ENCODE data around the gene JPH4.
A peak's percentile ranks its signal among the peaks of the same experiment; 100 is the strongest.
"Not testable (repeated sequence)": the region's sequence is repeated elsewhere in the genome, so short reads cannot be mapped to it uniquely, and the experiment has no call there.

Gene JPH4

DNA sequence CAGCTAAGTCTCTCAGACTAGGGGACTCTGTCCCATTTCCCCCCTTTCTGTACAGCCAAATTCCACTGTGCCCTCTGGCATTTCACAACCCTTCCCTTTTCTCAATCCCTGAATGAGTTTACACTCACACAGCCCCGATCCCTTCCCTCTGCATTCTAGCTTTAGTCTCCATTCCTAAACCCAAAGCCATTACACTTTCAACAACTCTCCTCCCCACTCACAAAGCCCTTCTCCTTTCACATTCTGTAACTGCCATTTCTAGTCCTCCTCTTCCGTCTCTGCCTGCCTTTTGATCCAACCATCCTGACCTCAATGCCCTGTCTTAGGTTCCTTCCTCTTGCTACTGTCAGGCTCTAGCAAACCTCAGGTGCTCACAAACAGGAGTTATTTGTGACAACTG is 30.7 kb downstream of the JPH4 start:
- Mint-ChIP-seq H3K27me3 (no peaks in the 10 kb centered on the region), H3K27ac (no peak overlapping the region), H3K4me3 (no peak overlapping the region), H3K36me3 (no peaks in the 10 kb centered on the region), H3K4me1 (peaks cover 3% of the 10 kb centered on the region), H3K9me3 (no peaks in the 10 kb centered on the region)
- no peak for DNase-seq (ENCODE audit: low spot score in 2 of 2)
- no peak for ATAC-seq (ENCODE audit: low read depth)

DNA sequence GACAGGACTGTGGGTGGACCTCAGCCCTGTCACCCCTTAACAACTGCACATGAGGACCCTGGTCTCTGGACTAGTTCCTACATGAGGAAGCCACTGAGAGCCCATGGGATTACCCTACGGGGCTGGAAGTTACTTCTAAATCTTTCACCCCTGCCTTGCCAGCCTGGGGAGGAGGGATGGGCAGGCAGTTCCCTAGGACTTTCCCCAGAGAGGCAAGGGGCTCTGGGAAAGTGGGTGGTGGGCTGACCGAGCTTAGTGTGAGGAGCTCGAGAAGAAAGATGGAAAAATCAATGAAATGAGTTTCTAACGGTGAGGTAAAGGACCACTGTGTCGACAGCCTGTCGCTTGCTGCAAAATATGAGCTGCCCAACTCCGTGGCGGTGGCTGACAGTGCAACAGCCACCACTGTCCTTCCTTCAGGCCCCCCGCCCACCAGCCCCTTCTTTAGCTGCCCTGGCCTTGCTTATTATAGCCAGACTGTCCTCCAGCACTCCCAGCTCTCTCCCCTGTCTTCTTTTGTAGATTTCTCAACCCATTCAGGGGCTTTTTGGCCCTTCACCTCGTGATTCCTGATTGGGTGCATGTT is 32.0 kb downstream of the JPH4 start:
- no peak for ATAC-seq (ENCODE audit: low read depth)
- Mint-ChIP-seq H3K27me3 (no peaks in the 10 kb centered on the region), H3K9me3 (no peaks in the 10 kb centered on the region), H3K27ac (no peak overlapping the region), H3K4me3 (no peak overlapping the region), H3K36me3 (no peaks in the 10 kb centered on the region), H3K4me1 (peaks cover 3% of the 10 kb centered on the region)
- DNase-seq (ENCODE audit: low spot score in 2 of 2): no peak

DNA sequence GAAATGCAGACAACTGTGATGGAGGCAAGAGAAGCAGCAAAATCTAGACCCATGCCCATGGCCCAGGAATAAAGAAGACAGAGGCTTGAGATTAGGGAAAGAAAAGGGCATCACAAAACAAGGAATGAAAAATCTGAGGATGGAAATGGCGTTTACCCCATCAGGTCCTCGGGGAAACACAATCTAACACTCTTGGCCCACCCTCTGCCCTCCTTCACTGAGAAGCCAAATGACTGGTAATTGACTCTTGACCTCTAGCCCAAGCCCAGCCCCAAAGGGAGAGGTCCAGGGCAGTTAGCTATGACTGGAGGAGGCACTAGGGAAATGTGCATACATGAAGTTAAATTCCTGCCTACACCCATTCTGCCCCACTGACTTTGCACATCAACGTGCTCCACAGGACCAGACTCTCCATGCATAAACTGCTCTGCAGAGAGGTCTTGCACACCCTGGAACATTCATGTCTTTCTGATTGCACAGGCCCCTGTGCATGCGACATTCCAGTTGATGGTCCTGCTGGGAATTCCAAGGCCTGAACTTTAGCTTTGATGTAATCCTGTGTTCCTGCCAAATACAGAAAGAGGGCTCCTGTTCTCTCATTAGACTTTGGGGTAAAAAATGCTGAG is 32.7 kb downstream of the JPH4 start:
- H3K27ac Mint-ChIP-seq: no peak overlapping the region
- peaks cover 3% of the 10 kb centered on the region for H3K4me1 Mint-ChIP-seq
- H3K9me3 Mint-ChIP-seq: no peaks in the 10 kb centered on the region
- ATAC-seq (ENCODE audit: low read depth) (no peak), DNase-seq (ENCODE audit: low spot score in 2 of 2) (no peak)
- no peaks in the 10 kb centered on the region for H3K36me3 Mint-ChIP-seq
- H3K27me3 Mint-ChIP-seq: no peaks in the 10 kb centered on the region
- no peak overlapping the region for H3K4me3 Mint-ChIP-seq

DNA sequence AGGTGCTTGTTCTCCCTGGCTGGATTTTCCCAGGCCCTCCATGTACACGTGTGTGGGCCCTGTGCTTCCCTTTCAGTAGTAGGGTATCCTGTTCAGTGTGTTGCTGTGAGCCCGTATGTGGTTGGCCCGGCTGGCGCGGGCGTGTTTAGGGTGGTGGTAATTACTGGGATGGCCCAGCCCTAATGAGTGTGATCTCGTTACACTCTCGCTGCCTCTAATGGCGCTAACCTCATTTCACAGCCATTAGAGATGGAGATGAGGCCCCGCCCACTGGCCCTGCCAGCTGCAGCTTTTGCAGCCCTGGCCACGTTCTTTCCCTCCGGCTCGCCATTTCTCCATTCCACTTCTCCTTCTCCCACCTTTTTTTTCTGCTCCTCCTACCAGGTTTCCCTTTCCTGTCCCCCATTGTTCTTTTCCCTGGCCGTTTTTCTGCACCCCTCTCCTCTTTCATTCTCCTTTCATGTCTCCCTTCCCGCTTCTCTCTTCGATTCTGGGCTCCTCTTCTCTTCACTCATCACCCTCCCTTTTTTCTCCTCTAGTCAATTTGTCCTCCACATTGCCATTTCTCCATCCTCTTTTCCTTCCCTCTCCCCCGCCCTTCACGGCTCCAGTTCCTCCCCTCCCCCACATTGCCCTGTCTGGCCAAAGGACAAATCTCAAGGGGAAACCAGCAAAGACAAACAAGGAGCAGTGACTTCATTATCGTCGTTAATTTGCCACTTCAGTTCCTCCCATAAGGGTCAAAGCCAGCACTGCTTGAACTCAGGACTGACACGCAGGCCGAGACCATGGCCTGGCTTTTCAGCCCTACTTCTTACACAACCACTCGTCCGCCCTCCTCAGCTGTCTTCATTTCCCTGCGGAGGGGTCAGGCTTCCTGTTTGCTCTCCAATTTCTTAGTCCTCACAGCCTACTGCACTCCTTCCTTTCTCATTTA is 33.8 kb downstream of the JPH4 start:
- no peak overlapping the region for H3K27ac Mint-ChIP-seq
- H3K4me1 Mint-ChIP-seq: peaks cover 3% of the 10 kb centered on the region
- no peaks in the 10 kb centered on the region for H3K36me3 Mint-ChIP-seq
- ATAC-seq (ENCODE audit: low read depth): no peak
- DNase-seq (ENCODE audit: low spot score in 2 of 2): no peak
- no peaks in the 10 kb centered on the region for H3K9me3 Mint-ChIP-seq
- H3K27me3 Mint-ChIP-seq: no peaks in the 10 kb centered on the region
- no peak overlapping the region for H3K4me3 Mint-ChIP-seq

DNA sequence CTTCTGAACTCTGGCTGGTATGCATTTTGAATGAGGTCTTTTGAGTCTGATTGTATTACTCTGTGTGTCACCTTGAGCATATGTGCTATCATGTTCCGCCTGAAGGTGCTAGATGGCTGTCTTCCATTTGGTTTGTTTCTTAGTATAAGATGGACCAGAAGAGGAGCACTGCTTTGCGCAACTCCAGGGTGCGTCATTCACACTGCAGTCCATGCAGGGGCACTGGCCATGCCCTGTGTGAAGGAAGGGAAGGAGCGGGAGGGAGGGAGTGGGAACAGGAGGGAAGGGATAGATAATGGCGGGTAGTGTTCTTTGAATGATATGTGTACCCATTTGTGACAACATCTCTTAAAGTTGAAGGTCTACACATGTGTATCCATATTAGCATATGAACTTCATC is 35.2 kb downstream of the JPH4 start:
- no peak for ATAC-seq (ENCODE audit: low read depth)
- Mint-ChIP-seq H3K4me3 (no peak overlapping the region), H3K9me3 (no peaks in the 10 kb centered on the region), H3K27me3 (no peaks in the 10 kb centered on the region), H3K36me3 (no peaks in the 10 kb centered on the region), H3K4me1 (peaks cover 3% of the 10 kb centered on the region), H3K27ac (no peak overlapping the region)
- no peak for DNase-seq (ENCODE audit: low spot score in 2 of 2)

DNA sequence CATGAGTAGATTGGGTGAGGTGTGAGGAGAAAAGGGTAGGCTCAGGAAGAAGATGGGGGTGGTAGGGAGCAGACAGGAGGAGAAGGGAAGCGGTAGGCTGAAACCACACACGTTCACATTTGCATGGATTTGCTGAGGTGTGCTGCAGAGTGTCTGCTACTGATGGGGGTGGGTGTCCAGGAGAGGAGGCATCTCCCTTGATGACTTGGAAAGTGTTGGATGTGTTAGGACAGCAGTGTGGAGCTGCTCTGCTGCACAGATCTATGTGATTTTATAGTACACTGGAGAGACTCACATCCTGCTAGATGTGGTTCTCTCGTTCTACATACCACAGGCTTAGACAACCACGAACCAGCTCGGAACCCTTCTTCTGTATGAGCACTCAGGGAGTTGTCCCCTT is 36.3 kb downstream of the JPH4 start:
- DNase-seq (ENCODE audit: low spot score in 2 of 2) (no peak), ATAC-seq (ENCODE audit: low read depth) (no peak)
- Mint-ChIP-seq H3K9me3 (no peaks in the 10 kb centered on the region), H3K4me3 (no peak overlapping the region), H3K27me3 (no peaks in the 10 kb centered on the region), H3K27ac (no peak overlapping the region), H3K4me1 (peaks cover 3% of the 10 kb centered on the region), H3K36me3 (no peaks in the 10 kb centered on the region)

DNA sequence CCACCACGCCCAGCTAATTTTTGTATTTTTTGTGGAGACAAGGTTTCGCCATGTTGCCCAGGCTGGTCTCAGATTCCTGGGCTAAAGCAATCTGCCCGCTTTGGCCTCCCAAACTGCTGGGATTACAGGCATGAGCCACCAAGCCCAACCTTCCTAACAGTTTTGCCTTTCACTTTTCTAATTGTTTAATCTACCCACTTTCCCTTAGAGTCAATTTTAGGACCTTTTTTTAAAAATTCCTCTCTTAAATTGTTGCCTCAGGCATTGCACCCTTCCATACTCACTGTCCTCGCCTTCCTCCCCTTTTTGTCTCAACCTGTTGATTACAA is 38.5 kb downstream of the JPH4 start:
- DNase-seq (ENCODE audit: low spot score in 2 of 2): no peak
- Mint-ChIP-seq H3K27ac (no peak overlapping the region), H3K4me1 (peaks cover 3% of the 10 kb centered on the region), H3K36me3 (peaks cover 2% of the 10 kb centered on the region), H3K27me3 (no peaks in the 10 kb centered on the region), H3K4me3 (no peak overlapping the region), H3K9me3 (no peaks in the 10 kb centered on the region)
- ATAC-seq (ENCODE audit: low read depth): no peak

DNA sequence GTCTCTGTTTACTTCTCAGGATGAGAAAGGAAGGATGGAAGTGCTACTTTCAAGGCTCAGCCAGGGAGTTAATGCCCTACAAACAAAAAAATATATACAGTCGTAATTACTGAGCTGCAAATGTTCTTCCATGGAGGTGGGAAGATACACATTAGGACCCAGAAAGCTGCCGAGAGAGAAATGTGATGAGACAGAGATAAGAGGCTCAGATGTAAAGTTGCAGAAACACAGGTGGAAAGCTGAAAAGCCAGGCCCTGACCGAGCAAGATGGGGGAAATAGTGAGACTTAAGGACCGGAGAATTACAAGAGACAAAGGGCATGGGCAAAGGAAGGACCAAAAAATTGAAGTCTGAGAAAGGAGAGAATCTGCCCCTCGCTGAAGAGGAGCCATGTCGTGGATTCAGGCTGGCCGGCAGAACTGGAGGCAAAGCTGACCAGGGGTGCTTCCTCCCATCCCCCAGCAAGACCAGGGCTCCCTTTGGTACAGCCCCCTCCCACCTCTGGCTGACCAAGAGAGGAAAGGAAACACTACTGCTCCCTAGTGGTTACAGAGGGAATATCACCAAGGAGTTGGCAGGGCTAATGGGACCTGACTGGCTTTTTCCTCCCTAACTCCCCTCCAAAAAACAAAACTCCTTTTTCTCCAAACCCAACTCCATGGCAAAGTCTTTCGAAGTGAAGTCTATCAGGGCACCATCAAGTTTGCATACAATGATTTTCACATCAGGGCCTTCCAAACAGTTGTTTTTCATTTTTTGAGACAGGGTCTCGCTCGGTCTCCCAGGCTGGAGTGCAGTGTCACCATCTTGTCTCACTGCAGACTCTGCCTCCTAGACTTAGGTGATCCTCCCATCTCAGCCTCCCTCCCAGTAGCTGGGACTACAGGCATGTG is 39.1 kb downstream of the JPH4 start:
- no peaks in the 10 kb centered on the region for H3K27me3 Mint-ChIP-seq
- H3K4me3 Mint-ChIP-seq: no peak overlapping the region
- no peaks in the 10 kb centered on the region for H3K9me3 Mint-ChIP-seq
- H3K27ac Mint-ChIP-seq: no peak overlapping the region
- DNase-seq (ENCODE audit: low spot score in 2 of 2): peak in 1 of 2 donors; percentile 38
- peaks cover 2% of the 10 kb centered on the region for H3K36me3 Mint-ChIP-seq
- peak; percentile 63 for ATAC-seq (ENCODE audit: low read depth)
- H3K4me1 Mint-ChIP-seq: peaks cover 3% of the 10 kb centered on the region

DNA sequence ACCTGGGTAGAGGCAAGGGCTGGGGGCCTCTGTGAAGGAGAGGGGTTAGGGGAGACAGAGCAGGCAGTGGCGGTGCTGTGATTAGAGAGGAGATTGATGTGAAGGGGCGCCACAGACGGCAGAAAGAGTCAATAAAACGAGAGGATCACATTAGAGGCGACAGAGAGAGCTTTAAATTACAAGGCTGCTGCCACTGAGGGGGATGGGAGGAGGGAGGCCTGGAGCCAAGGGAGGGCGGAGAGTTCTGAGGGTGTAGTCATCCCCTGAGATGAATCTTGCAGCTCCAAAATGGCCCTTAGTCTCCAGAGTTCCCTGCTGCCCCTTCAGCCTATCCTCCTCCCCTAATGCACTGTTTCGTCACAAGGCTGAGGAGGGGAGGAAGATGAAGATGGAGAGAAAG is 39.8 kb downstream of the JPH4 start:
- H3K27me3 Mint-ChIP-seq: no peaks in the 10 kb centered on the region
- H3K27ac Mint-ChIP-seq: no peak overlapping the region
- H3K4me1 Mint-ChIP-seq: peaks cover 3% of the 10 kb centered on the region
- H3K36me3 Mint-ChIP-seq: peaks cover 2% of the 10 kb centered on the region
- DNase-seq (ENCODE audit: low spot score in 2 of 2) (no peak), ATAC-seq (ENCODE audit: low read depth) (no peak)
- no peaks in the 10 kb centered on the region for H3K9me3 Mint-ChIP-seq
- no peak overlapping the region for H3K4me3 Mint-ChIP-seq

DNA sequence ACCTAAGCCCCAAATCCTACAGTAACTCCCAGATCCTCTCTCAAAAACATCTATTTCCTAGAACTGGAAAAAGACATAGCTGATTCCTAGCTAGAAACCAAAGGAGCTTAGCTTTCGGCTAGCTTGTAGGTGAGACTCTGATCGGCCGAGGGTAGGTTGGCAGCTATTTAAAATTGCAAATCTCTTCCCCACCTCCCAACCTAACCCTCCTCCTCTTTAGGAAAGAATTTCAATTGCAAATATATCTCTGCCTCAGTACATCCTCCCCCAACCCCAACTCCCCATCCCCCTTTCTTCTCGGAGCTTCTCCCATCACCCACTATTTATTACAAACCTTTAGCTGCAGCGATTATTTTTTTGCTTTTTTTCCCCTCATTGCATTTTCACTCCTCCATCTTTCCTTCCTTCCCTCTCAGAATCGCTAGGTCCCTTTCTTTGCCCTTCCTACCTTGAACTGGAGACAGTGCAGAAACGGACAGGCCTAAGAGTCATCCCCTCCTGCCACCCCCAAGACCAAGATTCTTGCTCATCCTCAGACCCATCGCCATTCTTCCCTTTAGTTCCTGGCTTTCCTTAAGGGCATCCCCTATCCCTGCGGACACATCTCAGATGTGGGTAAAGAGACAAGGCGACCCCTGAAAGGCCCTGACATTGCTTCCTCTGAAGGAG is 40.4 kb downstream of the JPH4 start:
- H3K27me3 Mint-ChIP-seq: no peaks in the 10 kb centered on the region
- DNase-seq (ENCODE audit: low spot score in 2 of 2) (no peak), ATAC-seq (ENCODE audit: low read depth) (no peak)
- peaks cover 3% of the 10 kb centered on the region for H3K4me1 Mint-ChIP-seq
- no peaks in the 10 kb centered on the region for H3K9me3 Mint-ChIP-seq
- no peak overlapping the region for H3K27ac Mint-ChIP-seq
- H3K36me3 Mint-ChIP-seq: peaks cover 2% of the 10 kb centered on the region
- H3K4me3 Mint-ChIP-seq: no peak overlapping the region

DNA sequence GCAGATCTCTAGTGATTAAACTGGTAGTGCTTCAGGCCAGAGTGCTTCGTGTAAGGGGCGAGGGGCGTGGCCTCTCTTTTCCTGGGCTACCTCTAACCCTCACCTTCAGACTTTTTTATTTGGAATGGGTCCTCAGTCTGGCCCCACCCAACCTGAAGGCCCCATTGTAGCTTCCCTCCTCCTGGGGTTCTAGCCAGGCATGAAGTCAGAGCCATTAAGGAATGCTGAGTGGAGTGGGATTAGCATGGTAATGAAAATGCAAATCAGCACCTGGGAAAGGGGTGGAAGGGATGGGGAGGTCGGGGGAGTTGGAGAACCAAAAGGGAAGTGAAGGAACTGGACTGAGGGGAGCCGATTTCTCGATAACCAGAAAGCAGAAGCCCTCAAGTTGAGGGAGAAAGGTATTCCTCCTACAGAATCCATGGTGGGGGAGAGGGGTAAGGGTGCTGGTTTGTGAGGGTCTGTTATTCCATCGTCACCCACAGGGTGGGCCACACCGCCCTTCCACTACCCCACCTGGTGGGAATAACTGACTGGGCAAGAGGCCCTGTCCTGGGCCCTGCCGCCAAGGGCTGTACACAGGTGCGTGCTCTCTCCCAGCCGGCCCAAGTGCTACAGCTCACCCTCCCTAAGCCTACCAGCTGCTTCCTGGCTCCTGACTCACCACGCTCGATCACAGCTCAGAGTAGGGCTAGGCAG is 41.1 kb downstream of the JPH4 start:
- H3K9me3 Mint-ChIP-seq: no peaks in the 10 kb centered on the region
- DNase-seq (ENCODE audit: low spot score in 2 of 2) (no peak), ATAC-seq (ENCODE audit: low read depth) (no peak)
- H3K4me1 Mint-ChIP-seq: peaks cover 3% of the 10 kb centered on the region
- no peaks in the 10 kb centered on the region for H3K27me3 Mint-ChIP-seq
- H3K4me3 Mint-ChIP-seq: no peak overlapping the region
- no peak overlapping the region for H3K27ac Mint-ChIP-seq
- H3K36me3 Mint-ChIP-seq: peaks cover 2% of the 10 kb centered on the region

DNA sequence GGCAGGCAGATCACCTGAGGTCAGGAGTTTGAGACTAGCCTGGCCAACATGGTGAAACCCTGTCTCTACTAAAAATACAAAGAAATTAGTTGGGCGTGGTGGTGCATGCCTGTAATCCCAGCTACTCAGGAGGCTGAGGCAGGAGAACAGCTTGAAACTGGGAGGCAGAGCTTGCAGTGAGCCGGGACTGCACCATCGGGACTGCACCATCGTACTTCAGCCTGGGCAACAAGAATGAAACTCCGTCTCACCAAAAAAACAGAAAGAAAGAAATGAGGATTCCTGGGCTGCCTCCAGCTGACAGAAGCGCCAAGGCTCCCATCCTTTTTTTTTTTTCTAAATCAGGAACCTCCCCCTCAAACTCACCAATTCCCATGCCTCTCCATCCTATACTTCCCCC is 41.7 kb downstream of the JPH4 start:
- not testable (repeated sequence) for H3K36me3 Mint-ChIP-seq; H3K4me3 Mint-ChIP-seq; ATAC-seq (ENCODE audit: low read depth); H3K27ac Mint-ChIP-seq; H3K27me3 Mint-ChIP-seq; DNase-seq (ENCODE audit: low spot score in 2 of 2); H3K4me1 Mint-ChIP-seq; H3K9me3 Mint-ChIP-seq

DNA sequence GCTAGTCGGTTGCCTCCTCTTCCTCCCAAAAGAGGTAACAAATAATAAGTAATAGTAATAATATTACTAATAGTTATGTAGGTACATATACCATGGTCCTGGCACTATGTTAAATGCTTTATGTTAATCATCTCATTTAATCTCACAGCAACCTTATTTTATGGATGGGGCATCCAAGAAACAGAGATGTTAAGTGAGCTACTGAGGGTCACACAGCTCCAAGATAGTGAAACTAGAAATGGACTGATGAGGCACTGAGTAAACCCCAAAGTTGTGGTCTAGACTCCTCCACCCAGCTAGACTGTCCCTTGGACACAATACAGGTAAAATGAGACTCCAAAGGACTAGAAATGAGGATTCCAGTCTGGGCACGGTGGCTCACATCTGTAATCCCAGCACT is 42.1 kb downstream of the JPH4 start:
- ATAC-seq (ENCODE audit: low read depth): no peak
- H3K4me1 Mint-ChIP-seq: no peaks in the 10 kb centered on the region
- no peak for DNase-seq (ENCODE audit: low spot score in 2 of 2)
- no peaks in the 10 kb centered on the region for H3K9me3 Mint-ChIP-seq
- H3K4me3 Mint-ChIP-seq: no peak overlapping the region
- no peaks in the 10 kb centered on the region for H3K27me3 Mint-ChIP-seq
- no peak overlapping the region for H3K27ac Mint-ChIP-seq
- peaks cover 2% of the 10 kb centered on the region for H3K36me3 Mint-ChIP-seq

Measured in memory B cell (primary cell).